ENCODE results near the gene PRPF19. TPM values are rescaled to one million over a fixed set of nuclear protein-coding genes. Genes with fewer than 3 reads are reported as not detected.
A peak's percentile ranks its signal among the peaks of the same experiment; 100 is the strongest.

PRPF19 gene
- total RNA-seq, 1 donor from 2014 or later: 34.5 TPM

DNA sequence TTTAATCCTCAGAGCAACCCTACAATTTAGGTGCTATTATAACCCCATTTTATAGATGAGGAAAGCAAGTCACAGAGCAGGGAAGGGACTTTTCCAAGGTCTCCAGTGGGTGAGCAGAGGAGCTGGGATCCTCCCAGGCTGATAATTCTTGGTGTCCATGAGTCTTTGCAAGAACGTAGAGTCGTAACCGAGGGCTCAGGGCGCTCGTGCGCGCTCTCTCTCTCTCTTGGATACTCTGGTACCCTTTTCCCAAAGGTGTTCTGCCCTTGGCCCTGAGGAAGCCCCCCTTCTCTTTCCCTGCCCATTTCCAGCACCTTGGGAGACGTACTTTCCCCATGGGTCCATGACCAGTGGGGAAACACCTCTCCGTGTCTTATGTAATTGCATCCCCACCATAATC lies 44.2 kb downstream of the PRPF19 start:
- Histone ChIP-seq H3K9ac (no peak overlapping the region), H3K4me2 (no peak overlapping the region), H3K36me3 (no peaks in the 10 kb centered on the region), H3K9me3 (ENCODE audit: low read depth) (no peaks in the 10 kb centered on the region), H4K20me1 (ENCODE audit: low read depth) (no peaks in the 10 kb centered on the region), H3K4me3 (no peak overlapping the region), H2AFZ (replicated peaks) (no peak overlapping the region), H3K27ac (no peak overlapping the region), H3F3A (ENCODE audit: low read depth) (no peaks in the 10 kb centered on the region), H3K79me2 (ENCODE audit: low read depth) (no peaks in the 10 kb centered on the region), H3K4me1 (no peaks in the 10 kb centered on the region), H3K27me3 (no peaks in the 10 kb centered on the region)
- H3K9me3 Mint-ChIP-seq: no peaks in the 10 kb centered on the region
- DNase-seq (ENCODE audit: low spot score): no peak
- no peak overlapping the region for H3K27ac Mint-ChIP-seq
- no peaks in the 10 kb centered on the region for H3K4me1 Mint-ChIP-seq
- peaks cover 2% of the 10 kb centered on the region for H3K27me3 Mint-ChIP-seq (ENCODE audit: insufficient read depth, low read depth)
- H3K4me3 Mint-ChIP-seq: no peak overlapping the region
- TF ChIP-seq EZH2 (IDR thresholded peaks at IDR 0.05) (no peak), CTCF (IDR thresholded peaks at IDR 0.05) (no peak), EZH2phosphoT487 (IDR thresholded peaks at IDR 0.05) (no peak)
- H3K36me3 Mint-ChIP-seq: no peaks in the 10 kb centered on the region

- H3K4me1 ChIP-seq: no peaks in the 10 kb centered on the region
- Mint-ChIP-seq H3K36me3 (no peaks in the 10 kb centered on the region), H3K4me3 (no peak overlapping the region), H3K27me3 (ENCODE audit: insufficient read depth, low read depth) (peaks cover 6% of the 10 kb centered on the region), H3K9me3 (no peaks in the 10 kb centered on the region), H3K4me1 (no peaks in the 10 kb centered on the region), H3K27ac (no peak overlapping the region)
- TF ChIP-seq EZH2phosphoT487 (IDR thresholded peaks at IDR 0.05) (no peak), CTCF (IDR thresholded peaks at IDR 0.05) (no peak), EZH2 (IDR thresholded peaks at IDR 0.05) (no peak)
- H3K36me3 ChIP-seq: no peaks in the 10 kb centered on the region
- H4K20me1 ChIP-seq (ENCODE audit: low read depth): no peaks in the 10 kb centered on the region
- no peaks in the 10 kb centered on the region for H3K9me3 ChIP-seq (ENCODE audit: low read depth)
- H2AFZ ChIP-seq (replicated peaks): peak overlapping the region; percentile 67
- H3K79me2 ChIP-seq (ENCODE audit: low read depth): no peaks in the 10 kb centered on the region
- no peak overlapping the region for H3K4me3 ChIP-seq
- H3K9ac ChIP-seq: no peak overlapping the region
- H3K27ac ChIP-seq: no peak overlapping the region
- H3K27me3 ChIP-seq: no peaks in the 10 kb centered on the region
- H3F3A ChIP-seq (ENCODE audit: low read depth): no peaks in the 10 kb centered on the region
- no peak for DNase-seq (ENCODE audit: low spot score)
- H3K4me2 ChIP-seq: no peak overlapping the region
Observed at GRCh38 chr11:60860943-60861342, 45.4 kb downstream of the PRPF19 start.

GRCh38 chr11:60859616-60860250 lies 46.7 kb downstream of the PRPF19 start:
- no peak overlapping the region for H3K27ac ChIP-seq
- H3K4me2 ChIP-seq: no peak overlapping the region
- no peak for DNase-seq (ENCODE audit: low spot score)
- Mint-ChIP-seq H3K9me3 (no peaks in the 10 kb centered on the region), H3K4me3 (no peak overlapping the region), H3K4me1 (peaks cover 7% of the 10 kb centered on the region), H3K27ac (no peak overlapping the region), H3K27me3 (ENCODE audit: insufficient read depth, low read depth) (peaks cover 6% of the 10 kb centered on the region), H3K36me3 (no peaks in the 10 kb centered on the region)
- no peak overlapping the region for H3K4me3 ChIP-seq
- no peaks in the 10 kb centered on the region for H3K9me3 ChIP-seq (ENCODE audit: low read depth)
- H3K4me1 ChIP-seq: no peaks in the 10 kb centered on the region
- H3F3A ChIP-seq (ENCODE audit: low read depth): no peaks in the 10 kb centered on the region
- peaks cover 11% of the 10 kb centered on the region for H3K27me3 ChIP-seq
- H3K36me3 ChIP-seq: no peaks in the 10 kb centered on the region
- no peak overlapping the region for H3K9ac ChIP-seq
- H4K20me1 ChIP-seq (ENCODE audit: low read depth): no peaks in the 10 kb centered on the region
- H2AFZ ChIP-seq (replicated peaks): no peak overlapping the region
- no peak for TF ChIP-seq EZH2phosphoT487 (IDR thresholded peaks at IDR 0.05)
- no peak for TF ChIP-seq CTCF (IDR thresholded peaks at IDR 0.05)
- no peak for TF ChIP-seq EZH2 (IDR thresholded peaks at IDR 0.05)
- no peaks in the 10 kb centered on the region for H3K79me2 ChIP-seq (ENCODE audit: low read depth)

All from neural progenitor cell (in vitro differentiated cells).